Measurements from ENCODE around the gene LNX1. TPM values are rescaled to one million over a fixed set of nuclear protein-coding genes. Genes with fewer than 3 reads are reported as not detected.

LNX1 gene
- total RNA-seq, 1 experiment from 2014 or later, result 1.7 TPM

DNA sequence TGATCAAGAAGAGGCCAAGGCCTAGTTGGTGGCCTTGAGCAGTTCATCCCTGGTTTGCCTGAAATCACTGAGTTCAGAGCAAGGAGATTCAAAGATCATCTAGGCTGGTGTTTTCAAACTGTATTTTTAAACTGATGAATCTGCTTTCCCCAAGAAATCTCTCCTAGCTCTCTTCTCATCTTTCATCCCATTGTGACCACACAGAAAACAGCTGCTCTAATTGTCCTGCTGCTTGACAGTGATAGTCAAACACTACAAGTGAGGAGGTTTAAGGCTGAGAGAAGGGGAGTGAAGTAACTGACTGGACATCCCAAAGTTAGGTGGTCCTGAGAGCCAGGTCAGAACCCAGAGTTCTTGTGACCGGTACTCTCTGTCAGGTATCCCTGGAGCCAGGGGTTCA lies 91.5 kb downstream of the LNX1 start:
- no peak overlapping the region for H3K27ac ChIP-seq (ENCODE audit: insufficient read length, low read depth, low read length)
- no peaks in the 10 kb centered on the region for H3K23me2 ChIP-seq (ENCODE audit: insufficient read length, low read depth, low read length, poor library complexity, severe bottlenecking)
- H3K4me3 Mint-ChIP-seq, result no peak overlapping the region
- no peaks in the 10 kb centered on the region for H3K79me1 ChIP-seq (ENCODE audit: insufficient read depth, low read depth, low read length, poor library complexity, severe bottlenecking)
- no peak overlapping the region for H3K27ac Mint-ChIP-seq
- no peaks in the 10 kb centered on the region for H4K20me1 ChIP-seq (ENCODE audit: control insufficient read depth, insufficient read depth, insufficient read length)
- no peak overlapping the region for H2BK20ac ChIP-seq (ENCODE audit: low read depth, low read length, poor library complexity, severe bottlenecking)
- H3K36me3 Mint-ChIP-seq (ENCODE audit: insufficient read depth in 1 of 3, low read depth in 3 of 3), result no peaks in the 10 kb centered on the region; a peak in 1 of 7 replicates
- H3K9me3 Mint-ChIP-seq, result no peaks in the 10 kb centered on the region
- H3K4me1 Mint-ChIP-seq, result peaks cover 15 to 22% of the 10 kb centered on the region in 2 experiments
- H3T11ph ChIP-seq (ENCODE audit: low read length), result no peak overlapping the region
- no peak overlapping the region for H4K91ac ChIP-seq (ENCODE audit: insufficient read length, low read depth, low read length)
- H2BK120ac ChIP-seq (ENCODE audit: low read depth, low read length, poor library complexity, severe bottlenecking), result no peak overlapping the region
- H2BK5ac ChIP-seq (ENCODE audit: insufficient read length, low read length), result no peak overlapping the region
- no peak overlapping the region for H2BK12ac ChIP-seq (ENCODE audit: insufficient read length, low read depth, low read length)
- no peak overlapping the region for H3K9ac ChIP-seq (ENCODE audit: extremely low read depth, insufficient read length, low read length)
- no peak overlapping the region for H3K56ac ChIP-seq (ENCODE audit: insufficient read length, low read depth, low read length)
- H3K4me2 ChIP-seq (ENCODE audit: insufficient read depth, insufficient read length, low read length), result no peak overlapping the region
- no peak overlapping the region for H3K23ac ChIP-seq (ENCODE audit: insufficient read length, low read depth, low read length)
- TF ChIP-seq, protein P1, sequence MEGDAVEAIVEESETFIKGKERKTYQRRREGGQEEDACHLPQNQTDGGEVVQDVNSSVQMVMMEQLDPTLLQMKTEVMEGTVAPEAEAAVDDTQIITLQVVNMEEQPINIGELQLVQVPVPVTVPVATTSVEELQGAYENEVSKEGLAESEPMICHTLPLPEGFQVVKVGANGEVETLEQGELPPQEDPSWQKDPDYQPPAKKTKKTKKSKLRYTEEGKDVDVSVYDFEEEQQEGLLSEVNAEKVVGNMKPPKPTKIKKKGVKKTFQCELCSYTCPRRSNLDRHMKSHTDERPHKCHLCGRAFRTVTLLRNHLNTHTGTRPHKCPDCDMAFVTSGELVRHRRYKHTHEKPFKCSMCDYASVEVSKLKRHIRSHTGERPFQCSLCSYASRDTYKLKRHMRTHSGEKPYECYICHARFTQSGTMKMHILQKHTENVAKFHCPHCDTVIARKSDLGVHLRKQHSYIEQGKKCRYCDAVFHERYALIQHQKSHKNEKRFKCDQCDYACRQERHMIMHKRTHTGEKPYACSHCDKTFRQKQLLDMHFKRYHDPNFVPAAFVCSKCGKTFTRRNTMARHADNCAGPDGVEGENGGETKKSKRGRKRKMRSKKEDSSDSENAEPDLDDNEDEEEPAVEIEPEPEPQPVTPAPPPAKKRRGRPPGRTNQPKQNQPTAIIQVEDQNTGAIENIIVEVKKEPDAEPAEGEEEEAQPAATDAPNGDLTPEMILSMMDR (conservative IDR thresholded peaks at IDR 0.05), result no peak
- no peak overlapping the region for H2AK5ac ChIP-seq (ENCODE audit: insufficient read length, low read length)
- WGBS (ENCODE audit: extremely low coverage, insufficient read length, low lambda C conversion rate), result no CpG with 5 or more reads among the region's 1 CpG
- no peaks in the 10 kb centered on the region for H3K27me3 Mint-ChIP-seq (ENCODE audit: low read depth)
- no peaks in the 10 kb centered on the region for H3K9me3 ChIP-seq (ENCODE audit: control insufficient read depth, low read depth, low read length)
- H4K8ac ChIP-seq (replicated peaks; ENCODE audit: insufficient read length, low read depth, low read length), result no peak overlapping the region
- H4K5ac ChIP-seq (ENCODE audit: insufficient read length, low read depth, low read length), result no peak overlapping the region
- no peak for DNase-seq
- no peaks in the 10 kb centered on the region for H3K79me2 ChIP-seq (ENCODE audit: insufficient read depth, low read length)
- H2AFZ ChIP-seq (ENCODE audit: low read length), result no peak overlapping the region
- H3K14ac ChIP-seq (ENCODE audit: insufficient read depth, low read length), result no peak overlapping the region
- H2BK15ac ChIP-seq (ENCODE audit: low read depth, low read length), result no peak overlapping the region
- H3K18ac ChIP-seq (ENCODE audit: insufficient read length, low read depth, low read length), result no peak overlapping the region
- no peaks in the 10 kb centered on the region for H3K27me3 ChIP-seq (ENCODE audit: insufficient read depth, low read length)
- no peak overlapping the region for H3K4ac ChIP-seq (ENCODE audit: low read depth, low read length)
- H3K4me1 ChIP-seq (ENCODE audit: insufficient read depth, low read length), result no peaks in the 10 kb centered on the region
